NCI-H82 (cell line): ENCODE data around the gene GNAO1.

Experiments
- DNase-seq: peaks from one replicate; lab custom pipeline; 2025; lab: John Stamatoyannopoulos, UW

GNAO1 gene

GRCh38 chr16:56266641-56267607, 75.6 kb downstream of the GNAO1 start:
- no peak for DNase-seq

- no peak for DNase-seq
Observed at GRCh38 chr16:56267888-56268287, 76.6 kb downstream of the GNAO1 start.

GRCh38 chr16:56268799-56269198, 77.5 kb downstream of the GNAO1 start:
- DNase-seq = no peak

- DNase-seq = no peak
Observed at GRCh38 chr16:56269281-56269680, 78.0 kb downstream of the GNAO1 start.

GRCh38 chr16:56269811-56270684, 78.8 kb downstream of the GNAO1 start:
- peak; percentile 3 for DNase-seq

GRCh38 chr16:56270828-56271227, 79.5 kb downstream of the GNAO1 start:
- no peak for DNase-seq

GRCh38 chr16:56272583-56272894, 81.2 kb downstream of the GNAO1 start:
- no peak for DNase-seq

- DNase-seq = no peak
Observed at GRCh38 chr16:56273615-56274014, 82.3 kb downstream of the GNAO1 start.

- DNase-seq = no peak
Observed at GRCh38 chr16:56274369-56274768, 83.1 kb downstream of the GNAO1 start.

- no peak for DNase-seq
Observed at GRCh38 chr16:56275076-56275475, 83.8 kb downstream of the GNAO1 start.

- no peak for DNase-seq
Observed at GRCh38 chr16:56275801-56276200, 84.5 kb downstream of the GNAO1 start.

GRCh38 chr16:56277075-56277474, 85.8 kb downstream of the GNAO1 start:
- DNase-seq = peak; percentile 27

GRCh38 chr16:56278196-56278855, 87.0 kb downstream of the GNAO1 start:
- DNase-seq = no peak

GRCh38 chr16:56279132-56279531, 87.8 kb downstream of the GNAO1 start:
- no peak for DNase-seq

- DNase-seq = no peak
Observed at GRCh38 chr16:56279914-56280313, 88.6 kb downstream of the GNAO1 start.

GRCh38 chr16:56281249-56281805, 90.0 kb downstream of the GNAO1 start:
- peak; percentile 43 for DNase-seq

GRCh38 chr16:56282451-56282850, 91.2 kb downstream of the GNAO1 start:
- DNase-seq = no peak

- DNase-seq = no peak
Observed at GRCh38 chr16:56284521-56284920, 93.2 kb downstream of the GNAO1 start.

GRCh38 chr16:56286809-56287208, 95.5 kb downstream of the GNAO1 start:
- DNase-seq = no peak

GRCh38 chr16:56288019-56288418, 96.7 kb downstream of the GNAO1 start:
- no peak for DNase-seq

GRCh38 chr16:56289416-56289815, 98.1 kb downstream of the GNAO1 start:
- peak; percentile 85 for DNase-seq

GRCh38 chr16:56289862-56290261, 98.6 kb downstream of the GNAO1 start:
- DNase-seq = peak; percentile 84
